22Rv1 (cell line): ENCODE results near the gene CFAP54.

ENCODE experiments used
- H3K27ac ChIP-seq: fragments of 450-650 bp; 2 replicates; pipeline ENCODE4 v1.5.1; 2017
- ZFX ChIP-seq: fragments of 450-650 bp; IDR thresholded peaks from 2 replicates; pipeline ENCODE4 v1.6.1; 2017; ENCODE audit warnings: antibody characterized with exemption, borderline replicate concordance
- TF ChIP-seq, protein P1 (sequence below): fragments of 450-650 bp; IDR thresholded peaks from 2 replicates; pipeline ENCODE4 v1.5.1; 2017; ENCODE audit warnings: mild to moderate bottlenecking

The CFAP54 gene

DNA sequence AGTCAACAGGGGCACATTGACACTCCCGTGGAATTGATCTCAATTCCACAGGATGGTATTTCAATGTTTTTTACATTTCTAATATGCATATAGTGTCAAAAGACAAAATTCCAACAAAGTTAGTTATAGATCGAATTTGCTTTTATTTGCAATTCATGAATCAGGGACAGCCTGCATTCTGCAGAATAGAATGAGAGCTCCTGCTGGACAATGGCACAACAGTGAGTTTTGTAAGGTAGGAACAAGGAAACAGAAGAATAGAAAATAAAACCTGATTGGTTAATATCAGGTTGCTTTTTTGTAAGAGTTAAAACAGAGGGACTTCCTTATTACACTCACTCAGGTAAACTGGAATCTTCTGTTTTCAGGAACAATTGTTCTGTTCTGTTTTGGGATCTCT lies 384.8 kb downstream of the CFAP54 start:
- H3K27ac ChIP-seq: no peak overlapping the region
- no peak for TF ChIP-seq ZFX
- TF ChIP-seq, protein P1, sequence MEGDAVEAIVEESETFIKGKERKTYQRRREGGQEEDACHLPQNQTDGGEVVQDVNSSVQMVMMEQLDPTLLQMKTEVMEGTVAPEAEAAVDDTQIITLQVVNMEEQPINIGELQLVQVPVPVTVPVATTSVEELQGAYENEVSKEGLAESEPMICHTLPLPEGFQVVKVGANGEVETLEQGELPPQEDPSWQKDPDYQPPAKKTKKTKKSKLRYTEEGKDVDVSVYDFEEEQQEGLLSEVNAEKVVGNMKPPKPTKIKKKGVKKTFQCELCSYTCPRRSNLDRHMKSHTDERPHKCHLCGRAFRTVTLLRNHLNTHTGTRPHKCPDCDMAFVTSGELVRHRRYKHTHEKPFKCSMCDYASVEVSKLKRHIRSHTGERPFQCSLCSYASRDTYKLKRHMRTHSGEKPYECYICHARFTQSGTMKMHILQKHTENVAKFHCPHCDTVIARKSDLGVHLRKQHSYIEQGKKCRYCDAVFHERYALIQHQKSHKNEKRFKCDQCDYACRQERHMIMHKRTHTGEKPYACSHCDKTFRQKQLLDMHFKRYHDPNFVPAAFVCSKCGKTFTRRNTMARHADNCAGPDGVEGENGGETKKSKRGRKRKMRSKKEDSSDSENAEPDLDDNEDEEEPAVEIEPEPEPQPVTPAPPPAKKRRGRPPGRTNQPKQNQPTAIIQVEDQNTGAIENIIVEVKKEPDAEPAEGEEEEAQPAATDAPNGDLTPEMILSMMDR: peak; percentile 15; the same call in 1 of the 2 replicates

DNA sequence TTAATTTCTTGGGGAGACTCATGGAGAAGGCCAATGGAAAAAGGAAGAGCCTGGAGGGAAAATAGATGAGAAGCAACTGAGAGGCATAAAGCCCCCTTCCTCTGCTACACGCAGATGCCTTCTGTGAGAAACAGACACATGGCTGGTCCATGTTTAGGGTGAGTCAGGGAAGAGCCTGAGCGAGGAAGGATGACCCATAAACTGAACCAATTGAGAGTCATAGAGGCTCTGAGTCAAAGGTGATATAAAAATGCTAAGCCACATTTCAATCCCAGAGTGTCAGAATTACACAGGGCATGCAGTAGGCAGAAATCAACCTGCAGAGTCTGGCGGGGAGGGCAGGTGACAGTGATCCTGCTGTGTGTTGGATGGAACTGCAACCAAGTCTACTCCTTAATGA lies 387.6 kb downstream of the CFAP54 start:
- H3K27ac ChIP-seq: no peak overlapping the region
- TF ChIP-seq, protein P1: no peak
- TF ChIP-seq ZFX: no peak

DNA sequence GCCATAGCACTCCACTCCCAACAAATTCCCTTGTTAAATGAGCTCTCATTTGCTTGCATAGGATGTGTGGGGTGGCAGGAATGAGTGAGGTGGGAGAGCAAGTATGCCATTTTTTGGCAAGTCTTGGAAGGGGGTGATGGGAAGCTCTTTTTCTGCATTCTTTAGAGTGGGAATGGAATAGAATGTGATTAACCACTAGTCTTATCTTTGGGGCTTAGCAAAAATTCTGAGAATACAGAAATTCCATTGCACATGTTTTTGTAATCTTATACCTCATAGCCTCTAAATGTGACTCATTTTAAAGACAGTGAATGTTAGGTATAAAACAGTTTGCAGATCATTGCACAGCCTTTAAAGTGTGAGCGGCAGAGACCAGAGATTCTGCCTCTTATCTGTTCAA lies 389.3 kb downstream of the CFAP54 start:
- no peak for TF ChIP-seq ZFX
- TF ChIP-seq, protein P1: no peak
- H3K27ac ChIP-seq: no peak overlapping the region

DNA sequence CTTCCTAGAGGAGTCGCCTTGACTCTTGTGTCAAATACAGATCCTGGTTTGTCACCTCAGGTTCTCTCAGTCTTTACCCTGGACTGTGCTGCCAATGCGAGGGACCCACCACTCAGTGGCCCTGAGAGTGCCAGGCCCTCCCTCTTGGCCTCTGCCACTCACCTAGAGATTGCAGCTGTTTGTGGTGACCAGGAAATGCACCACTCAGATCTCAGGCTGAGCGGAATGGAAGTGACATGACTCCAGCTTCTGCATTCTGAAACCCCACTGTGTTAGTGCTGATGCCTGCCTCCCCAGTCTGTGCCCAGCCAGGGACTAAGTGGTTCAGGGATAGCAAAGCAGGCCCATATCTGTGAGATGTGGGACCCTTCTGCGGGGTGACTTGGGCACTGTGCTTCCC lies 389.9 kb downstream of the CFAP54 start:
- TF ChIP-seq, protein P1: no peak
- TF ChIP-seq ZFX: no peak
- no peak overlapping the region for H3K27ac ChIP-seq

DNA sequence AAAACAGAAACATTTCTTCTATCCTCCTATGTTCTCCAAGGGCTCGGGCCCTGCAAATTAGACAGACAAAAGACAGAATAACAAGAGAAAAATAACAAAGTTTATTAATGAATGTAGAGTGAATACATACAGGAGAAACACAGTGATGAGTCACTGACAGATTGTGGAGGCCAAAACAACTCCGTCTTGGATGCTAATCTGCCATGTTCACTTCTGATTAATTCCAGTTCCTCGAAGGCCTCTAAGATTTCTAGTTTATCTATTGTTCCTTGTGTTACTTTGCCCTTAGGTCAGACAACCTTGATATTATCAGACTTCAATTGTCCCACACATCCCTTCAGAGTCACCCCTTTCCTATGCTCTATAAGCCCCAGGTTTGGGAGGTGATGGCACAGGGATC lies 390.8 kb downstream of the CFAP54 start:
- TF ChIP-seq, protein P1: no peak
- no peak for TF ChIP-seq ZFX
- no peak overlapping the region for H3K27ac ChIP-seq

DNA sequence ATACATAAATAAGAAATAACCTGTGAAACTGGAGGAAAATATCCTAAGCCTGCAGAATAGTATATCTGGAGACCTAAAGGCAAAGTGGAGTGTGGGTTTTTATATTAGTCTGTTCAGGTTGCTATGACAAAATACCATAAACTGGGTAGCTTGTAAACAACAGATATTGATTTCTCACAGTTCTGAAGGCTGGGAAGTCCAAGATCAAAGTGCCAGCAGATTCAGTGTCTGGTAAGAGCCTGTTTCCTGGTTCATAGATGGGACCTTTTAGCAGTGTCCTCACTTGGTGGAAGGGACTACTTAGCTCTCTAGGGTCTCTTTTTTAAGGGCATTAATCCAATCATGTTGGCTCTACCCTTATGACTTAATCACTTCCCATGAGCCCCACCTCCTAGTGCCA lies 392.2 kb downstream of the CFAP54 start:
- H3K27ac ChIP-seq: no peak overlapping the region
- TF ChIP-seq, protein P1: no peak
- TF ChIP-seq ZFX: no peak

DNA sequence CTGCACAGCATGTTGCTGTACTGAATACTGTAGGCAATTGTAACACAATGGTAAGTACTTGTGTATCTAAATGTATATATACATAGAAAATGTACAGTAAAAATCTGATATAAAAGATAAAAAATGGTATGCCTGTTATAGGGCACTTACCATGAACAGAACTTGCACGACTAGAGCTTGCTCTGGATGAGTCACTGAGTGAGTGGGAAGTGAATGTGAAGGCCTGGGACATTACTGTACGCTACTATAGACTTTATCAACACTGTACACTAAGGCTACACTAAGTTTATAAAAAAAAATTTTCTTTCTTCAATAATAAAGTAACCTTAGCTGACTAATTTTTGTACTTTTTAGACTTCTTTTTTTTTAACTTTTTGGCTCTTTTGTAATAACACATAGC lies 393.5 kb downstream of the CFAP54 start:
- TF ChIP-seq, protein P1: no peak
- TF ChIP-seq ZFX: no peak
- no peak overlapping the region for H3K27ac ChIP-seq
